Uterus (tissue), 4 donors: ENCODE measurements around the gene RASD2. TPM values are rescaled to one million over a fixed set of nuclear protein-coding genes. Genes with fewer than 3 reads are reported as not detected.

Experiments
- DNase-seq, 2 donors: peaks; one replicate each; pipeline ENCODE4 v3.0.0-alpha.2; 2019 to 2020
- H3K27ac ChIP-seq, 2 donors: fragments of 200-600 bp; sonication (generic); 1 replicate in 1 of 2; 2 replicates in 1 of 2; pipeline ENCODE4 v1.5.1; 2016 to 2018
- H3K27me3 ChIP-seq, 2 donors: fragments of 200-600 bp; sonication (generic); one replicate each; pipeline ENCODE4 v1.5.1; 2018 to 2019; ENCODE audit warnings: control low read depth in 1 of 2
- H3K36me3 ChIP-seq, 2 donors: fragments of 200-600 bp; sonication (generic); one replicate each; pipeline ENCODE4 v1.5.1; 2019; ENCODE audit warnings: control low read depth in 1 of 2
- H3K4me1 ChIP-seq, 2 donors: fragments of 200-600 bp; sonication (generic); one replicate each; pipeline ENCODE4 v1.5.1; 2018 to 2019; ENCODE audit warnings: control low read depth in 1 of 2
- H3K4me3 ChIP-seq, 2 donors: fragments of 200-600 bp; sonication (generic); 1 replicate in 1 of 2; 2 replicates in 1 of 2; pipeline ENCODE4 v1.5.1; 2018 to 2019; ENCODE audit warnings: mild to moderate bottlenecking in 1 of 2
- H3K9me3 ChIP-seq, 2 donors: fragments of 200-600 bp; sonication (generic); one replicate each; pipeline ENCODE4 v1.5.1; 2019; ENCODE audit warnings: control low read depth in 1 of 2
- CTCF ChIP-seq, 4 experiments: fragments of 200-600 bp in 2 of 4; fragments of 450-650 bp in 2 of 4; sonication (generic) in 2 of 4; IDR thresholded peaks; one replicate each; pipeline ENCODE4 v1.5.1; 2016 to 2019; ENCODE audit warnings: antibody characterized with exemption in 4 of 4, mild to moderate bottlenecking in 2 of 4, moderate library complexity in 1 of 4
- POLR2A ChIP-seq, 2 donors: fragments of 450-650 bp; IDR thresholded peaks; one replicate each; pipeline ENCODE4 v1.6.1; 2016; ENCODE audit warnings: antibody characterized with exemption in 2 of 2, mild to moderate bottlenecking in 1 of 2, moderate library complexity in 1 of 2
- intact Hi-C: fragments of 100-400 bp; cut with DNase I; formaldehyde crosslinking; loops from one replicate; pipeline ENCODE4 v1.15.1; 2023; ENCODE audit warnings: low total_unique reads
- total RNA-seq, 4 donors: library from RNA; depleted of rRNA in 3 of 4; stranded (reverse); fragments of >200 nt in 3 of 4; gene quantifications; one replicate each; pipeline versions ENCODE4 v1.1.0 to v1.2.4, GENCODE V29; 2014 to 2023
- donor health status: DM: yes; HTN: yes; CAD: no.

RASD2 gene
- total RNA-seq, 4 donors from 2014 or later: 4.9 to 10.7 TPM; not detected in 2

GRCh38 chr22:35525687-35526332, 14.8 kb upstream of the RASD2 start:
- Histone ChIP-seq H3K36me3 (no peaks in the 10 kb centered on the region), H3K4me3 (no peak overlapping the region), H3K9me3 (no peaks in the 10 kb centered on the region), H3K4me1 (no peaks in the 10 kb centered on the region), H3K27me3 (no peaks in the 10 kb centered on the region), H3K27ac (peak overlapping the region in 1 of 2 donors; percentile 51)
- intact Hi-C loops: no loop called here
- no peak for DNase-seq
- no peak for TF ChIP-seq POLR2A (IDR thresholded peaks at IDR 0.05)
- no peak for TF ChIP-seq CTCF (IDR thresholded peaks at IDR 0.05)

DNA sequence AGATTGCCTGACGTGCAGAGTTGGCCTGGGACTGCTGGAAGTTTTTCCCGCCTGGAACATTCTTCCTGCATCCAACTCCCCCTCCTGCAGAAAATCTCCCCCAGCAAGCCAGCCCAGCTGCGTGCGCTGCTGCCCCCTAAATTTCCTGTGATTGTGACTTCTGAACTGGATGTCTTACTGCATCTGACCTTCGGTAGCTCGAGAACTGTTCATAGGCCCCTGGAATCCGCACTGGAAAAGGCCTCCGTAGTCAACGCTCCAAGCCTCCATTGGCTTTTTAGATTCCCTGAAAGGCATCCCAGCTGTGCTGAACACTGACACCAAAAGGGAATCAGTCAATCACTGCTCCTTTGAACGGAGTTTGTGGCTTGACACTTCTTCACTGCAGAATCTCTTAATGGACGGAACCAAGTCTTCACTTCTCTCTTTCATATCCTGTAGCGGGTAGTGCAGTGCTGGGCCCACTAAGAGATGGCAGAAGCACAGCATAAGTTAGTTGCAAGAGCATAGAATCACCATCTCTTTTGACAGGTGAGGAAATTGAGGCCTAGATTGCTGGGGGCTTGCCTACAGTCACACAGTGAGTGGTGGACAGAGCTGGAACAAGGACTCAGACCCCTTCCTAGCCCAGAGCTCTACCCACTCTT, 14.2 kb upstream of the RASD2 start:
- H3K4me1 ChIP-seq: no peaks in the 10 kb centered on the region
- no peak overlapping the region for H3K4me3 ChIP-seq
- H3K27me3 ChIP-seq: no peaks in the 10 kb centered on the region
- no peak overlapping the region for H3K27ac ChIP-seq
- TF ChIP-seq POLR2A (IDR thresholded peaks at IDR 0.05) (no peak), CTCF (IDR thresholded peaks at IDR 0.05) (no peak)
- intact Hi-C loops: no loop called here
- H3K9me3 ChIP-seq: no peaks in the 10 kb centered on the region
- DNase-seq: no peak
- no peaks in the 10 kb centered on the region for H3K36me3 ChIP-seq

GRCh38 chr22:35528927-35529326, 11.7 kb upstream of the RASD2 start:
- Histone ChIP-seq H3K27ac (no peak overlapping the region), H3K36me3 (no peaks in the 10 kb centered on the region), H3K9me3 (no peaks in the 10 kb centered on the region), H3K4me3 (no peak overlapping the region), H3K4me1 (no peaks in the 10 kb centered on the region), H3K27me3 (no peaks in the 10 kb centered on the region)
- TF ChIP-seq POLR2A (IDR thresholded peaks at IDR 0.05) (no peak), CTCF (IDR thresholded peaks at IDR 0.05) (no peak)
- DNase-seq: no peak
- intact Hi-C loops: no loop called here

DNA sequence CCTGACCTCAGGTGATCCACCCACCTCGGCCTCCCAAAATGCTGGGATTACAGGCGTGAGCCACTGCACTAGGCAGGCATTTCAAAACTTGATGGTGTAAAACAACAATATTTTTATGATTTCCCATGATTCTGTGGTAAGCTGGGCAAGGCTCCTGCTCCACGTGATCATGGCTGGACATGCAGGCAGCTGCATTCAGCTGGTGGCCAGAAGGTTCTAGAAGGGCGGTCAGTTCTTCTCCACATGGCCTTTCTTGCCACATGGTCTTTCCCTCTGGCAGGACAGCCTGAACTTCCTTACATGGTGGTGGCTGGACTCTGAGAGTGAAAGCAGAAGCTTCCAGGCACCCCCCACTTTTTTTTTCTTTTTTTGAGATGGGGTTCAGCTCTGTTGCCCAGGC, 9.9 kb upstream of the RASD2 start:
- no peak overlapping the region for H3K27ac ChIP-seq
- no peaks in the 10 kb centered on the region for H3K9me3 ChIP-seq
- H3K27me3 ChIP-seq: no peaks in the 10 kb centered on the region
- TF ChIP-seq POLR2A (IDR thresholded peaks at IDR 0.05): no peak
- no peak for TF ChIP-seq CTCF (IDR thresholded peaks at IDR 0.05)
- DNase-seq: no peak
- no peaks in the 10 kb centered on the region for H3K4me1 ChIP-seq
- intact Hi-C loops: no loop called here
- H3K4me3 ChIP-seq: no peak overlapping the region
- H3K36me3 ChIP-seq: no peaks in the 10 kb centered on the region

- Histone ChIP-seq H3K27me3 (no peaks in the 10 kb centered on the region), H3K9me3 (no peaks in the 10 kb centered on the region), H3K4me1 (no peaks in the 10 kb centered on the region), H3K36me3 (no peaks in the 10 kb centered on the region), H3K27ac (no peak overlapping the region), H3K4me3 (no peak overlapping the region)
- no peak for DNase-seq
- TF ChIP-seq POLR2A (IDR thresholded peaks at IDR 0.05) (no peak), CTCF (IDR thresholded peaks at IDR 0.05) (no peak)
- intact Hi-C loops: no loop called here
Measured at GRCh38 chr22:35531202-35531601, 9.4 kb upstream of the RASD2 start.
